Endothelial cell of umbilical vein (primary cell): Measurements from ENCODE around the gene SPINT2. TPM values are rescaled to one million over a fixed set of nuclear protein-coding genes. Genes with fewer than 3 reads are reported as not detected.

Experiments used
- BruUV-seq: library from RNA; stranded (reverse); fragments of 400-500 nt; replicated peaks from 2 replicates; lab custom pipeline; 2021; lab: Mats Ljungman, UMichigan
- CTCF ChIA-PET: fragments of 300-600, 350-600 bp; sonication (Branson Sonifier 250); formaldehyde crosslinking; loops from one replicate; lab custom pipeline; 2021; ENCODE audit warnings: antibody characterized with exemption, inconsistent platforms; lab: Charles Lee
- POLR2A ChIA-PET: fragments of 300-600, 350-600 bp; sonication (Branson Sonifier 250); formaldehyde crosslinking; loops from one replicate; lab custom pipeline; 2021; ENCODE audit warnings: antibody characterized with exemption, inconsistent platforms; lab: Charles Lee
- DNase-seq: peaks from one replicate; pipeline ENCODE4 v3.0.0-alpha.2; 2011; ENCODE audit warnings: low read depth, low spot score
- FAIRE-seq: peaks from 2 replicates; lab custom pipeline; 2011; peaks lifted over from hg19 to GRCh38; lab: Jason Lieb, UNC
- H2AFZ ChIP-seq: 2 replicates; pipeline ENCODE4 v1.6.0; 2012; ENCODE audit warnings: low read depth, low read length, control low read depth, inconsistent platforms
- H3K27ac ChIP-seq: 2 replicates; pipeline ENCODE4 v1.5.1; 2011; ENCODE audit warnings: low read depth, mild to moderate bottlenecking, control low read depth, low read length, moderate library complexity; ENCODE audit not compliant: insufficient read depth
- H3K27me3 ChIP-seq, 2 experiments: 2 replicates each; pipeline versions ENCODE4 v1.6.0 to v1.6.1; 2011; ENCODE audit warnings: low read length in 2 of 2, mixed read lengths in 1 of 2; ENCODE audit not compliant: control insufficient read depth in 2 of 2, insufficient read depth in 2 of 2
- H3K36me3 ChIP-seq, 2 experiments: 2 replicates in 1 of 2; 3 replicates in 1 of 2; pipeline ENCODE4 v1.5.1; 2011; ENCODE audit warnings: low read length in 2 of 2, mild to moderate bottlenecking in 1 of 2, moderate library complexity in 1 of 2; ENCODE audit not compliant: control insufficient read depth in 2 of 2, insufficient read depth in 2 of 2; ENCODE audit errors: extremely low read depth in 1 of 2
- H3K4me1 ChIP-seq: 3 replicates; pipeline ENCODE4 v1.5.1; 2011; ENCODE audit warnings: mild to moderate bottlenecking, low read length; ENCODE audit not compliant: control insufficient read depth, insufficient read depth; ENCODE audit errors: extremely low read depth
- H3K4me2 ChIP-seq: 2 replicates; pipeline ENCODE4 v1.6.1; 2011; ENCODE audit warnings: low read length, control low read depth, mixed read lengths; ENCODE audit not compliant: insufficient read depth
- H3K4me3 ChIP-seq, 3 experiments: fragments of 200-600 bp in 1 of 3; sonication (generic), shearing (Covaris generic) in 1 of 3; replicated peaks in 1 of 3; 2 replicates each; pipeline ENCODE4 v1.5.1; 2011 to 2016; ENCODE audit warnings: control low read depth in 3 of 3, low read length in 3 of 3, mild to moderate bottlenecking in 2 of 3, inconsistent platforms in 1 of 3, low read depth in 1 of 3, moderate library complexity in 1 of 3; ENCODE audit not compliant: insufficient read depth in 1 of 3
- H3K79me2 ChIP-seq: 2 replicates; pipeline ENCODE4 v1.6.0; 2012; ENCODE audit warnings: low read length, inconsistent platforms; ENCODE audit not compliant: control insufficient read depth, insufficient read depth
- H3K9ac ChIP-seq: replicated peaks from 2 replicates; pipeline ENCODE3; 2011; ENCODE audit warnings: low read length, control low read depth; ENCODE audit not compliant: insufficient read depth; ENCODE audit errors: extremely low read depth
- H3K9me1 ChIP-seq: replicated peaks from 3 replicates; pipeline ENCODE4 v1.6.0; 2011; ENCODE audit warnings: mild to moderate bottlenecking, low read length; ENCODE audit not compliant: control insufficient read depth, insufficient read depth; ENCODE audit errors: extremely low read depth
- H3K9me3 ChIP-seq: replicated peaks from 2 replicates; pipeline ENCODE4 v1.5.1; 2012; ENCODE audit warnings: low read length, inconsistent platforms; ENCODE audit not compliant: control insufficient read depth, insufficient read depth
- H4K20me1 ChIP-seq: replicated peaks from 2 replicates; pipeline ENCODE3; 2011; ENCODE audit warnings: mild to moderate bottlenecking, low read length; ENCODE audit not compliant: control insufficient read depth, insufficient read depth; ENCODE audit errors: extremely low read depth
- EZH2 ChIP-seq: IDR thresholded peaks from 2 replicates; pipeline ENCODE4 v1.6.1; 2012; ENCODE audit warnings: borderline replicate concordance, low read depth, mild to moderate bottlenecking, moderate library complexity, low read length, inconsistent platforms; ENCODE audit not compliant: severe bottlenecking
- FOS ChIP-seq: IDR thresholded peaks from 2 replicates; pipeline ENCODE4 v1.6.1; 2011; ENCODE audit warnings: mild to moderate bottlenecking, low read length, moderate library complexity, borderline replicate concordance; ENCODE audit not compliant: insufficient read depth
- GATA2 ChIP-seq: IDR thresholded peaks from 2 replicates; pipeline ENCODE4 v1.7.0; 2011; ENCODE audit warnings: low read depth, mild to moderate bottlenecking, moderate library complexity, mixed read lengths, low read length; ENCODE audit not compliant: insufficient read length, insufficient read depth
- JUN ChIP-seq: IDR thresholded peaks from 2 replicates; pipeline ENCODE4 v1.6.1; 2011; ENCODE audit warnings: borderline replicate concordance, low read depth; ENCODE audit not compliant: insufficient read length, insufficient read depth
- MYC ChIP-seq: IDR thresholded peaks from one replicate; pipeline ENCODE4 v1.6.1; 2011; ENCODE audit warnings: mild to moderate bottlenecking, low read depth, low read length
- POLR2A ChIP-seq: IDR thresholded peaks from 2 replicates; pipeline ENCODE4 v1.6.1; 2012; ENCODE audit warnings: low read depth, mild to moderate bottlenecking, control low read depth, low read length
- POLR2AphosphoS5 ChIP-seq: IDR thresholded peaks from 2 replicates; pipeline ENCODE4 v1.6.1; 2012; ENCODE audit warnings: low read depth, mild to moderate bottlenecking, control low read depth, low read length, moderate library complexity; ENCODE audit not compliant: insufficient read depth
- dilution Hi-C: fragments of 300-500 bp; cut with MboI; formaldehyde crosslinking; loops from one replicate; pipeline ENCODE4 v1.15.0; 2019; ENCODE audit warnings: low sequenced_read_pairs; ENCODE audit not compliant: extremely low pct_ligation_motif_present
- intact Hi-C: fragments of 100-400 bp; cut with micrococcal nuclease; formaldehyde crosslinking; loops from one replicate; pipeline ENCODE4 v1.10.0; 2022
- polyA plus RNA-seq, 4 experiments: library from polyadenylated mRNA; depleted of rRNA in 3 of 4; stranded (reverse) in 3 of 4; unstranded in 1 of 4; fragments of >200 nt; gene quantifications; 2 replicates each; pipeline versions ENCODE4 v1.2.1 to v1.2.3, GENCODE V29; 2011 to 2012; ENCODE audit warnings: missing spikeins in 1 of 4
- total RNA-seq: library from RNA; stranded (reverse); gene quantifications from 2 replicates; pipeline ENCODE4 v1.2.3, GENCODE V29; 2021
- TF ChIP-seq, protein P1 (sequence below): IDR thresholded peaks from 2 replicates; pipeline ENCODE4 v1.6.1; 2011; ENCODE audit not compliant: insufficient read depth, insufficient read length
- TF ChIP-seq, protein P2 (sequence below), 2 donors: IDR thresholded peaks; 1 replicate in 1 of 2; 2 replicates in 1 of 2; pipeline ENCODE4 v1.5.1; 2011; ENCODE audit warnings: low read length in 2 of 2, mild to moderate bottlenecking in 2 of 2, moderate library complexity in 2 of 2, control low read depth in 1 of 2, inconsistent platforms in 1 of 2, low read depth in 1 of 2; ENCODE audit not compliant: insufficient read depth in 1 of 2; ENCODE audit errors: extremely low read depth in 1 of 2

Gene SPINT2
- total and polyA plus RNA-seq, 2 donors (not counting 3 experiments of a cell fraction or from before 2014, with no cell fraction given), result 28.9 to 46.6 TPM

DNA sequence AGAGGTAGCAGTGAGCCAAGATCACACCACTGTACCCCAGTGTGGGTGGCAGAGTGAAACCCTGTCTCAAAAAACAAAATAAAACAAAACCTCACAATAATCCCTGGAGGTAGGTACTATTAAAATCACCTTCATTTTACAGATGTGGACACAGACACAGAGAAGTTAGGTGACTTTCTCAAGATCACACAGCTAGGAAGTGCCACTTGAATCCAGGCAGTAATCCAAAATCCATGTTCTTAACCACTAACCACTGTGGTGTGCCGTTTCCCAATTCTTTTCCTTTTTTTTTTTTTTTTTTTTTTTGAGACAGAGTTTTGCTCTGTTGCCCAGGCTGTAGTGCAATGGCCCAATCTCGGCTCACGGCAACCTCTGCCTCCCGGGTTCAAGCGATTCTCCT lies 17.2 kb upstream of the SPINT2 start:
- H3K4me3 ChIP-seq, result no peak overlapping the region
- no peaks in the 10 kb centered on the region for H3K79me2 ChIP-seq
- no peak overlapping the region for H3K9ac ChIP-seq
- intact Hi-C loops, result no loop called here
- FAIRE-seq, result no peak
- no peaks in the 10 kb centered on the region for H3K9me3 ChIP-seq
- H3K27ac ChIP-seq, result no peak overlapping the region
- POLR2A ChIA-PET, result no interaction called here
- CTCF ChIA-PET, result interaction anchor here (8.5 kb wide), 1 partner anchor 87 kb away, joined by 123 read pairs; the partner anchor contains the start of gene CATSPERG
- dilution Hi-C loops, result no loop called here
- H3K27me3 ChIP-seq, result no peaks in the 10 kb centered on the region
- BruUV-seq, result no TSS peak
- H3K9me1 ChIP-seq, result no peaks in the 10 kb centered on the region
- H4K20me1 ChIP-seq, result no peaks in the 10 kb centered on the region
- H3K4me2 ChIP-seq, result no peak overlapping the region
- TF ChIP-seq, protein P1, sequence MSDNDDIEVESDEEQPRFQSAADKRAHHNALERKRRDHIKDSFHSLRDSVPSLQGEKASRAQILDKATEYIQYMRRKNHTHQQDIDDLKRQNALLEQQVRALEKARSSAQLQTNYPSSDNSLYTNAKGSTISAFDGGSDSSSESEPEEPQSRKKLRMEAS, result no peak
- TF ChIP-seq POLR2AphosphoS5, result no peak
- TF ChIP-seq GATA2, result no peak
- TF ChIP-seq, protein P2, sequence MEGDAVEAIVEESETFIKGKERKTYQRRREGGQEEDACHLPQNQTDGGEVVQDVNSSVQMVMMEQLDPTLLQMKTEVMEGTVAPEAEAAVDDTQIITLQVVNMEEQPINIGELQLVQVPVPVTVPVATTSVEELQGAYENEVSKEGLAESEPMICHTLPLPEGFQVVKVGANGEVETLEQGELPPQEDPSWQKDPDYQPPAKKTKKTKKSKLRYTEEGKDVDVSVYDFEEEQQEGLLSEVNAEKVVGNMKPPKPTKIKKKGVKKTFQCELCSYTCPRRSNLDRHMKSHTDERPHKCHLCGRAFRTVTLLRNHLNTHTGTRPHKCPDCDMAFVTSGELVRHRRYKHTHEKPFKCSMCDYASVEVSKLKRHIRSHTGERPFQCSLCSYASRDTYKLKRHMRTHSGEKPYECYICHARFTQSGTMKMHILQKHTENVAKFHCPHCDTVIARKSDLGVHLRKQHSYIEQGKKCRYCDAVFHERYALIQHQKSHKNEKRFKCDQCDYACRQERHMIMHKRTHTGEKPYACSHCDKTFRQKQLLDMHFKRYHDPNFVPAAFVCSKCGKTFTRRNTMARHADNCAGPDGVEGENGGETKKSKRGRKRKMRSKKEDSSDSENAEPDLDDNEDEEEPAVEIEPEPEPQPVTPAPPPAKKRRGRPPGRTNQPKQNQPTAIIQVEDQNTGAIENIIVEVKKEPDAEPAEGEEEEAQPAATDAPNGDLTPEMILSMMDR (IDR thresholded peaks at IDR 0.05; ENCODE audit: extremely low read depth in 1 of 2, insufficient read depth in 1 of 2, low read depth in 1 of 2, low read length in 2 of 2), result no peak
- TF ChIP-seq MYC, result no peak
- no peak for TF ChIP-seq EZH2
- TF ChIP-seq JUN, result no peak
- no peak for TF ChIP-seq FOS
- no peak for TF ChIP-seq POLR2A
- no peak for DNase-seq
- H3K36me3 ChIP-seq, result no peaks in the 10 kb centered on the region
- peaks cover 9% of the 10 kb centered on the region for H3K4me1 ChIP-seq
- H2AFZ ChIP-seq, result no peak overlapping the region
